ENCODE results near the gene CST6. TPM values are rescaled to one million over a fixed set of nuclear protein-coding genes. Genes with fewer than 3 reads are reported as not detected.

The CST6 gene
- total and polyA plus RNA-seq, 2 of the 13 experiments (the other 11 are each of a cell fraction or from before 2014, with no cell fraction given): not detected

GRCh38 chr11:66015454-66015881 lies 3.7 kb downstream of the CST6 start:
- no peaks in the 10 kb centered on the region for H3K9me3 ChIP-seq (ENCODE audit: low read length)
- in situ Hi-C loops (cut with HindIII; ENCODE audit: extremely low pct_ligation_motif_present, low pct_unique_long_range_greater_than_20kb): no loop called here
- H3K27ac ChIP-seq (ENCODE audit: extremely low read length, insufficient read depth, low read length): no peak overlapping the region
- TF ChIP-seq KLF11 (CRISPR knock-in tag; IDR thresholded peaks at IDR 0.05) (no peak), ZNF251 (CRISPR knock-in tag; IDR thresholded peaks at IDR 0.05) (no peak), YY1 (IDR thresholded peaks at IDR 0.05; ENCODE audit: insufficient read depth, insufficient replicate concordance, low read depth, low read length) (no peak), ZNF12 (CRISPR knock-in tag; IDR thresholded peaks at IDR 0.05) (no peak), ZNF260 (CRISPR knock-in tag; IDR thresholded peaks at IDR 0.05; ENCODE audit: borderline replicate concordance, low read depth) (no peak), ISX (CRISPR knock-in tag; conservative IDR thresholded peaks at IDR 0.05) (no peak), AGO1 (IDR thresholded peaks at IDR 0.05; ENCODE audit: low read depth, low read length, poor library complexity, severe bottlenecking) (no peak), MXD4 (CRISPR knock-in tag; IDR thresholded peaks at IDR 0.05) (no peak), ZNF441 (CRISPR knock-in tag; IDR thresholded peaks at IDR 0.05; ENCODE audit: borderline replicate concordance) (no peak), ERF (CRISPR knock-in tag; IDR thresholded peaks at IDR 0.05) (no peak), MYNN (CRISPR knock-in tag; IDR thresholded peaks at IDR 0.05; ENCODE audit: low read depth) (no peak), KDM3A (CRISPR knock-in tag; IDR thresholded peaks at IDR 0.05; ENCODE audit: low read depth) (no peak), ZBTB44 (CRISPR knock-in tag; IDR thresholded peaks at IDR 0.05) (no peak), RXRB (CRISPR knock-in tag; IDR thresholded peaks at IDR 0.05; ENCODE audit: borderline replicate concordance) (no peak), TCF7 (IDR thresholded peaks at IDR 0.05; ENCODE audit: low read depth) (no peak), ISL2 (CRISPR knock-in tag; IDR thresholded peaks at IDR 0.05) (no peak), ZNF567 (CRISPR knock-in tag; IDR thresholded peaks at IDR 0.05; ENCODE audit: borderline replicate concordance) (no peak), ZNF639 (CRISPR knock-in tag; conservative IDR thresholded peaks at IDR 0.05) (no peak), ZNF816 (CRISPR knock-in tag; IDR thresholded peaks at IDR 0.05; ENCODE audit: borderline replicate concordance) (no peak), ZNF326 (CRISPR knock-in tag; IDR thresholded peaks at IDR 0.05; ENCODE audit: borderline replicate concordance) (no peak)
- H3K27me3 ChIP-seq (ENCODE audit: control insufficient read depth in 1 of 2, insufficient read depth in 2 of 2, low read length in 2 of 2): peaks cover 10 to 41% of the 10 kb centered on the region in 2 experiments; a peak in 4 of 5 replicates
- FAIRE-seq (no peak), ATAC-seq (no peak), DNase-seq (ENCODE audit: low spot score) (no peak)
- ChIA-PET POLR2A (no interaction called here), CTCF (ENCODE audit: low intra/inter-chr PET ratio, low total read pairs) (no interaction called here)
- H3K4me1 ChIP-seq (ENCODE audit: insufficient read depth, low read length): no peaks in the 10 kb centered on the region; the same call in 1 of the 2 replicates
- no peaks in the 10 kb centered on the region for H3K79me2 ChIP-seq (ENCODE audit: insufficient read depth, low read length)
- intact Hi-C loops (cut with micrococcal nuclease; ENCODE audit: unreplicated experiment): no loop called here
- no peak overlapping the region for H3K9ac ChIP-seq (ENCODE audit: insufficient read depth, low read depth, low read length)
- no TSS peak for BruUV-seq (replicated peaks)
- H4K20me1 ChIP-seq (ENCODE audit: insufficient read depth, low read length): no peaks in the 10 kb centered on the region
- no peak overlapping the region for H2AFZ ChIP-seq (ENCODE audit: low read length)
- WGBS (ENCODE audit: low lambda C conversion rate): 30% methylated on average over 4 of the region's 7 CpGs
- no peak overlapping the region for H3K4me2 ChIP-seq (ENCODE audit: low read depth, low read length)
- no peaks in the 10 kb centered on the region for H3K36me3 ChIP-seq (replicated peaks in 1 of 2; ENCODE audit: control insufficient read depth in 1 of 2, insufficient read depth in 2 of 2, low read length in 2 of 2)
- H3K4me3 ChIP-seq (replicated peaks in 1 of 3; ENCODE audit: insufficient read depth in 1 of 3, low read depth in 2 of 3, low read length in 3 of 3): no peak overlapping the region

Data from HepG2 (cell line).